CD14-positive monocyte (primary cell): ENCODE measurements around the gene ZCCHC14. TPM values are rescaled to one million over a fixed set of nuclear protein-coding genes. Genes with fewer than 3 reads are reported as not detected.

ENCODE experiments used
- DNase-seq, 3 donors: peaks; one replicate each; pipeline ENCODE4 v3.0.0-alpha.2; 2011 to 2022
- H2AFZ ChIP-seq: 2 replicates; pipeline ENCODE4 v1.6.0; 2012; ENCODE audit warnings: mild to moderate bottlenecking, low read depth, low read length, inconsistent platforms; ENCODE audit not compliant: insufficient read depth, poor library complexity, severe bottlenecking
- H3K27ac ChIP-seq, 2 donors: 1 replicate in 1 of 2; 2 replicates in 1 of 2; pipeline ENCODE4 v1.5.1; 2012 to 2013; ENCODE audit warnings: low read length in 2 of 2, control low read depth in 1 of 2, inconsistent platforms in 1 of 2, low read depth in 1 of 2, mild to moderate bottlenecking in 1 of 2
- H3K27me3 ChIP-seq, 2 donors: one replicate each; pipeline versions ENCODE4 v1.6.0 to v1.6.1; 2011 to 2013; ENCODE audit warnings: low read length in 2 of 2; ENCODE audit not compliant: control insufficient read depth in 2 of 2, insufficient read depth in 2 of 2
- H3K36me3 ChIP-seq, 2 donors: replicated peaks in 1 of 2; 1 replicate in 1 of 2; 2 replicates in 1 of 2; pipeline versions ENCODE4 v1.5.1 to v1.6.1; 2012 to 2013; ENCODE audit warnings: low read length in 2 of 2, control low read depth in 1 of 2, inconsistent platforms in 1 of 2, mild to moderate bottlenecking in 1 of 2; ENCODE audit not compliant: insufficient read depth in 2 of 2, control insufficient read depth in 1 of 2
- H3K4me1 ChIP-seq, 2 donors: 1 replicate in 1 of 2; 2 replicates in 1 of 2; pipeline versions ENCODE4 v1.5.1 to v1.6.1; 2012 to 2013; ENCODE audit warnings: low read length in 2 of 2, control low read depth in 1 of 2, inconsistent platforms in 1 of 2, mild to moderate bottlenecking in 1 of 2, moderate library complexity in 1 of 2; ENCODE audit not compliant: insufficient read depth in 2 of 2, control insufficient read depth in 1 of 2
- H3K4me2 ChIP-seq: replicated peaks from 2 replicates; pipeline ENCODE3; 2012; ENCODE audit warnings: low read length, moderate library complexity, mild to moderate bottlenecking; ENCODE audit not compliant: poor library complexity, severe bottlenecking; ENCODE audit errors: extremely low read depth
- H3K4me3 ChIP-seq, 3 experiments: fragments of 200-600 bp in 1 of 3; sonication (generic) in 1 of 3; replicated peaks in 1 of 3; 1 replicate in 2 of 3; 2 replicates in 1 of 3; pipeline ENCODE4 v1.5.1; 2011 to 2013; ENCODE audit warnings: low read length in 3 of 3, mild to moderate bottlenecking in 3 of 3, control low read depth in 2 of 3, low read depth in 2 of 3, inconsistent platforms in 1 of 3, moderate library complexity in 1 of 3
- H3K79me2 ChIP-seq: 2 replicates; pipeline ENCODE4 v1.6.0; 2012; ENCODE audit warnings: mild to moderate bottlenecking, control low read depth, inconsistent platforms, low read length, moderate library complexity; ENCODE audit not compliant: insufficient read depth
- H3K9ac ChIP-seq: 2 replicates; pipeline ENCODE4 v1.6.0; 2017; ENCODE audit warnings: low read length, mild to moderate bottlenecking; ENCODE audit not compliant: insufficient read depth, poor library complexity, severe bottlenecking
- H3K9me3 ChIP-seq, 2 donors: replicated peaks in 1 of 2; 1 replicate in 1 of 2; 2 replicates in 1 of 2; pipeline versions ENCODE4 v1.5.1 to v1.6.1; 2012 to 2013; ENCODE audit warnings: low read length in 2 of 2, control low read depth in 1 of 2; ENCODE audit not compliant: control insufficient read depth in 1 of 2, insufficient read depth in 1 of 2
- H4K20me1 ChIP-seq: 2 replicates; pipeline ENCODE4 v1.6.0; 2012; ENCODE audit warnings: mild to moderate bottlenecking, low read length, control low read depth, moderate library complexity; ENCODE audit not compliant: insufficient read depth
- H3K27ac Mint-ChIP-seq, 7 donors: one replicate each; pipeline ENCODE4 v1.8.0; 2020; ENCODE audit warnings: mild to moderate bottlenecking in 7 of 7, mixed read lengths in 7 of 7, moderate library complexity in 6 of 7, inconsistent platforms in 2 of 7
- H3K27me3 Mint-ChIP-seq, 3 donors: one replicate each; pipeline ENCODE4 v1.8.0; 2021 to 2022; ENCODE audit warnings: low read depth in 3 of 3, mild to moderate bottlenecking in 3 of 3, mixed read lengths in 3 of 3, moderate library complexity in 3 of 3, inconsistent platforms in 1 of 3
- H3K36me3 Mint-ChIP-seq, 2 donors: one replicate each; pipeline ENCODE4 v1.8.0; 2020; ENCODE audit warnings: mixed read lengths in 2 of 2, inconsistent platforms in 1 of 2, mild to moderate bottlenecking in 1 of 2
- H3K4me1 Mint-ChIP-seq: one replicate; pipeline ENCODE4 v1.8.0; 2020; ENCODE audit warnings: mild to moderate bottlenecking, mixed read lengths
- H3K4me3 Mint-ChIP-seq, 2 donors: one replicate each; pipeline ENCODE4 v1.8.0; 2020; ENCODE audit warnings: mild to moderate bottlenecking in 2 of 2, mixed read lengths in 2 of 2, moderate library complexity in 1 of 2
- H3K9me3 Mint-ChIP-seq, 7 donors: one replicate each; pipeline ENCODE4 v1.8.0; 2020 to 2022; ENCODE audit warnings: mixed read lengths in 7 of 7, mild to moderate bottlenecking in 6 of 7, moderate library complexity in 6 of 7, inconsistent platforms in 2 of 7
- WGBS: methylation state at CpG from one replicate; pipeline ENCODE4 v1.1.5; 2013; ENCODE audit warnings: missing lambda C conversion rate; ENCODE audit not compliant: insufficient coverage; 5-methylcytosine and 5-hydroxymethylcytosine counted together
- intact Hi-C, 2 donors: fragments of 100-400 bp; cut with micrococcal nuclease; formaldehyde crosslinking; loops; one replicate each; pipeline versions ENCODE4 v1.15.0 to v1.15.1; 2023
- polyA plus RNA-seq, 3 donors: library from polyadenylated mRNA; depleted of rRNA in 1 of 3; unstranded in 2 of 3; stranded (reverse) in 1 of 3; fragments of 300-500 nt in 2 of 3; fragments of >200 nt in 1 of 3; fragmentation: Illumina TruSeq in 2 of 3; gene quantifications; 1 replicate in 2 of 3; 2 replicates in 1 of 3; pipeline ENCODE4 v1.2.3, GENCODE V29; 2012 to 2021
- TF ChIP-seq, protein P1 (sequence below): fragments of 200-600 bp; IDR thresholded peaks from one replicate; pipeline ENCODE4 v1.8.0; 2022; ENCODE audit warnings: antibody characterized with exemption, mild to moderate bottlenecking

Gene ZCCHC14
- polyA plus RNA-seq, 3 donors = 0.11 to 4.0 (median 0.22) TPM

DNA sequence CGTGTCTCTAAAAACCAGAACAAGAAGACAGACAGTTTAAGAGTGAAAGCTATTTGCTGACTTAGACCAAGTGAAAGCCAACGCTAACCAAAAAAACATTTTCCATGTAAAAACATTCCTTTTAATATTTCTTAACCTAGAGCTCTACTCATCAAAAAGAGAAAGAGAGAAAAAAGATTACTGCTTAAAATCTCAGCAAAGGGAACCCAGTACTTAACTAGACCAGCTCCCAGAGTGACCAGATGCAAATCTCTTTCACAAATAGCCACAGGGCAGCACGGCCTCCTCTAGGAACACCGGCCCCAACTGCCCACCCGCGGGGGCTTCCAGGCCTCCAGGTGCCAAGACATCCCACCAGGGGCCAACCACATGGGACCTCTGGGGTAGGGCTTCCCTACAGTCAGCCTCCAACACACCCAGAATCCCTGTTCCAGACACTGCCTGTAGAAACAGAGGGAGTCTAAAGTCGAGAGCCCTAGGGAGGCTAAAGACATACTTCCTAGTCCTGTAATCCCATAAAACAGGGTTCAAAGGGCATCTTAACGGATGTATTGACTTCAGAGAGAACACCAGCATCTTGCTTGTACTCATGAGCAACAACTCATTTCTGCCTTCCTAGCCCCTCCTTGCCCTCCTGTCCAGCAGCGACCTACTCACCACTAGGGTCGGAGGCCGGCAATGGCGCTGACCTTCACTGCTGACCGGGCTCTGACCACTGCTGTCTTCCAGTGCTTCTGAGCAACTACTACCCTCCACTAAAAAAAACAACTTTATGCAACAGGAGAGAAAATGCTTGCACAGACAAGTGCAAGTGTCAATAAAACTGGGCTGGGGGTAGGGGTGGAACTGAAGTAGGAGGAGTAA, 21.3 kb downstream of the ZCCHC14 start:
- no peak overlapping the region for H3K4me3 ChIP-seq
- peaks cover 10 to 15% of the 10 kb centered on the region in 2 donors for H3K36me3 Mint-ChIP-seq
- no peaks in the 10 kb centered on the region for H3K9me3 ChIP-seq
- no peak for DNase-seq
- intact Hi-C loops = no loop called here
- no peak overlapping the region for H3K4me2 ChIP-seq
- peaks cover 3 to 4% of the 10 kb centered on the region in 2 donors for H3K4me1 ChIP-seq
- 94% methylated on average over 8 of the region's 13 CpGs for WGBS
- no peak overlapping the region for H3K27ac ChIP-seq
- H3K4me1 Mint-ChIP-seq = peaks cover 2% of the 10 kb centered on the region
- TF ChIP-seq, protein P1, sequence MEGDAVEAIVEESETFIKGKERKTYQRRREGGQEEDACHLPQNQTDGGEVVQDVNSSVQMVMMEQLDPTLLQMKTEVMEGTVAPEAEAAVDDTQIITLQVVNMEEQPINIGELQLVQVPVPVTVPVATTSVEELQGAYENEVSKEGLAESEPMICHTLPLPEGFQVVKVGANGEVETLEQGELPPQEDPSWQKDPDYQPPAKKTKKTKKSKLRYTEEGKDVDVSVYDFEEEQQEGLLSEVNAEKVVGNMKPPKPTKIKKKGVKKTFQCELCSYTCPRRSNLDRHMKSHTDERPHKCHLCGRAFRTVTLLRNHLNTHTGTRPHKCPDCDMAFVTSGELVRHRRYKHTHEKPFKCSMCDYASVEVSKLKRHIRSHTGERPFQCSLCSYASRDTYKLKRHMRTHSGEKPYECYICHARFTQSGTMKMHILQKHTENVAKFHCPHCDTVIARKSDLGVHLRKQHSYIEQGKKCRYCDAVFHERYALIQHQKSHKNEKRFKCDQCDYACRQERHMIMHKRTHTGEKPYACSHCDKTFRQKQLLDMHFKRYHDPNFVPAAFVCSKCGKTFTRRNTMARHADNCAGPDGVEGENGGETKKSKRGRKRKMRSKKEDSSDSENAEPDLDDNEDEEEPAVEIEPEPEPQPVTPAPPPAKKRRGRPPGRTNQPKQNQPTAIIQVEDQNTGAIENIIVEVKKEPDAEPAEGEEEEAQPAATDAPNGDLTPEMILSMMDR = no peak
- peaks cover 36% of the 10 kb centered on the region for H4K20me1 ChIP-seq
- no peak overlapping the region for H3K4me3 Mint-ChIP-seq
- no peaks in the 10 kb centered on the region for H3K9me3 Mint-ChIP-seq
- no peak overlapping the region for H3K9ac ChIP-seq
- H3K36me3 ChIP-seq = no peaks in the 10 kb centered on the region
- no peak overlapping the region for H3K27ac Mint-ChIP-seq
- no peaks in the 10 kb centered on the region for H3K79me2 ChIP-seq
- peaks cover 0 to 2% (median 0%) of the 10 kb centered on the region in 3 donors for H3K27me3 Mint-ChIP-seq
- H2AFZ ChIP-seq = no peak overlapping the region
- H3K27me3 ChIP-seq = no peaks in the 10 kb centered on the region

DNA sequence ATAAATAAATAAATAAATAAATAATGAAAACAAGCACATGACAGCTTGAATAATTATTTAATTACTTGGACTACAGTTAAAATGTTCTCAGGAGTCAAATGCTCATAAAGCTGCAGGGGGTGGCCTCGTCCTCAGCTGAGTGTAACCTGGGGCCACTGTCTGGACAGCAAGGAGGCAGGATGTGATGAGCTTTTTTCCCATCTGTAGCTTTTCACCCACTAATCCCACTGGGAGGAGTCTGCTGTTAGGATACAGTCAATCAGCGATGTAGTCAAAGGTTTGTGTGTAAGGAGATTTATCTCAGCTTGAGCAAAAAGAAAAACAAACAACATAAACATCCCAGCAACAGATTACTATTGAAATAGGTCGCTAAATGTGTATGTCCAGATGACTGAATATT, 22.5 kb downstream of the ZCCHC14 start:
- peaks cover 10 to 12% of the 10 kb centered on the region in 2 donors for H3K36me3 Mint-ChIP-seq

More for the DNA sequence above, 22.5 kb downstream of the ZCCHC14 start:
- Mint-ChIP-seq H3K4me3 (no peak overlapping the region), H3K27me3 (peaks cover 0 to 2% (median 0%) of the 10 kb centered on the region in 3 donors), H3K27ac (no peak overlapping the region), H3K4me1 (peaks cover 14% of the 10 kb centered on the region), H3K9me3 (no peaks in the 10 kb centered on the region)
- Histone ChIP-seq H3K79me2 (no peaks in the 10 kb centered on the region), H3K9me3 (no peaks in the 10 kb centered on the region), H4K20me1 (peaks cover 39% of the 10 kb centered on the region), H3K9ac (no peak overlapping the region), H2AFZ (no peak overlapping the region), H3K4me2 (no peak overlapping the region), H3K27me3 (no peaks in the 10 kb centered on the region), H3K27ac (no peak overlapping the region), H3K4me1 (peaks cover 14 to 15% of the 10 kb centered on the region in 2 donors), H3K4me3 (no peak overlapping the region), H3K36me3 (no peaks in the 10 kb centered on the region)
- DNase-seq = no peak
- no CpG with 5 or more reads among the region's 3 CpGs for WGBS
- TF ChIP-seq, protein P1 = no peak
- intact Hi-C loops = no loop called here
